Measurements from ENCODE around the gene CKS2.
A peak's percentile ranks its signal among the peaks of the same experiment; 100 is the strongest.
"Not testable (repeated sequence)": the region's sequence is repeated elsewhere in the genome, so short reads cannot be mapped to it uniquely, and the experiment has no call there.

The CKS2 gene

GRCh38 chr9:89311346-89312221, 589 bp downstream of the CKS2 start:
- DNase-seq = peak; percentile 49

GRCh38 chr9:89312222-89312571, 1.2 kb downstream of the CKS2 start:
- no peak for DNase-seq

DNA sequence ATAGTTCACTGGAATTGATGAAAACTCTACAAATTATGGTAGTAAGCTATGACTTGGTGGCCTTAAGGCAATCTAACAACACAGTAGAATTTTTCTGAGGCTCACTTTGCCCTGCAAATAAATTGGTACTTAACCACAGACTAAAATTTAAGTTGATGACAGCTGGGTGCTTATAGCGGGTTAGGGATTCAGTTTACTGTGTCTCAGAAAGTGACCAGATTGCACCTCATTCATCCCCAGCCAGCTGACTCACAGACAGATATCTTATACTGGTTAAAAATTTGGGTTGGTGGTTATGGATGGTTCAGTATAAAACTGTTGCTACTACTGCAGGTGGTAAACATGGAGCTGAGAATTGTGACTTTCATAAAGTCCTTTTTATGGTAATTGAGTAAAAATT, 2.8 kb downstream of the CKS2 start:
- no peak for DNase-seq

DNA sequence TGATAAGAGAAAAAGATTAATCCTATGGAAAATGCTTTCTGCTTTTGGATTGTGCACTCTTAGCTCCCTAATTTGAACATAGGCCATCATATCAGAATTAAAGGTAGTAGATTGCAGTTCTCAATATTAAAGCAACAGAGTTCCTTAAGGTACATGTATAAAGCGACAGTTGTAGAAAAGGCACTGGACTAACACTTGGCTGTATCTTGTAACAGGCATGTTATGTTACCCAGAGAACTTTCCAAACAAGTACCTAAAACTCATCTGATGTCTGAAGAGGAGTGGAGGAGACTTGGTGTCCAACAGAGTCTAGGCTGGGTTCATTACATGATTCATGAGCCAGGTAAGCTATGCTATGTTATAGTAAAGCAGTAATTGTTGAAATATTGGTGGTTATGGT, 4.0 kb downstream of the CKS2 start:
- DNase-seq = no peak

DNA sequence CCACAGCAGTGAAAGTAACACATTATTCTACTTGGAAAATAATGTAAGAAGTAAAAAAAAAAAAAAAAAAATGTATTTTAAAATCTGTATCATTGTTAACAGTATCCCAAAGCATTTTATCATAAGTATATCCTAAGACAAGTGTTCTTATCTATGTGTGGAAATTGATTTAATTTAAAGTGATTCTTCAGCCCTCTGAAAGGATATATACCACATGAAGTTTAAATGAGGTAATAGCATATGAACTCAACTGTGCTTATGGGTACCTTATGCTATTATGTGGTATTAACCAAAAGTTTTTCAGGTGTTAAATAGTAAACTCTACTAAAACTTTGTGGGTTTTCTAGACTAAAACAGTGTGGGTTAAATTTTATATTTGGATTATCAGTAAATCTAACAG, 4.5 kb downstream of the CKS2 start:
- DNase-seq = no peak

- DNase-seq = no peak
These were observed 6.3 kb downstream of the CKS2 start for GRCh38 chr9:89317282-89317681.

DNA sequence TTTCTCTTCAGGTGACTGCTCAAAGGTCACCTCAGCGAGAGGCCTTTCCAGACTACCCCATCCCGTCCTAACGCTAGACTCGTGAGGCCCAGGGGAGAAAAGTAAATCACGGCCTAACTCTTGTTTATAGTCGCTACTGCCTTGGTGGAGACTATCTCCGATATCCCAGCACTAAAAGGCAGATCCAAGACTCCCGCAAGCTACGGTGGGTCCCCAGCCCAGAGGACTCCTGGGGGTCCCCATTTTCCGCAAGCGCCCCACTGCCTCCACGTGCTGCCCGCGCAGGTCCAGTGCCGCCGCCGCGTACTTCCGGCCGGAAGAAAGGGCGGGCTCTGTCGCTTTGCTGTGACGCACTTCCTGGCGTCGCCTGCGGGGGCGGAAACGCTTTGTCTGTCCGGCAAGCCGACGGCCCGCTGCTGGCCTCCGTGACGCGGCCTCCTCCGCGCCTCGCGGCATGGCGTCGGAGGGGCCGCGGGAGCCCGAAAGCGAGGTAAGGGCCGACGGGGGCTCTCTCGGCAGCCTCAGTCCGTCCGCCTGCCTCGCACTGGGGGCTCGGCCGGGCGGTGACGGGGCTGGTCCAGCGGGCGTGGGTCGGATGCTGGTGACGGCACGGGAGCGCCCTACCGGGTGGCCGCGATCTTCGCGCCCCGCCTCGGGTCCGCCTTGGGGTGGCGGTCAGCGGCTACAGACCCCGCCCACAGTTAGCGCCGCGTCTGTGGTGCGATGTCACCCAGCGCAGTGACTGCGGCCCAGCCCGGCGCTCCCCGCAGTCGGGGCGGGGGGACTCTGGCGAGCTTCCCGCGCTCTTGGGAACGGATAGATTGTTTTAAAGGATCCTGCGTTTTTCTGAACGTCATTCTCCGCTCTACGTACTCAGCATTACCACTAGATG, 7.4 kb downstream of the CKS2 start, which contains the start of gene SECISBP2:
Gene SECISBP2 (plus strand): TSS at position 378 of the 892 bp plus-strand sequence. CDS start 77 bp downstream, at position 455.
- DNase-seq = peak; percentile 99

DNA sequence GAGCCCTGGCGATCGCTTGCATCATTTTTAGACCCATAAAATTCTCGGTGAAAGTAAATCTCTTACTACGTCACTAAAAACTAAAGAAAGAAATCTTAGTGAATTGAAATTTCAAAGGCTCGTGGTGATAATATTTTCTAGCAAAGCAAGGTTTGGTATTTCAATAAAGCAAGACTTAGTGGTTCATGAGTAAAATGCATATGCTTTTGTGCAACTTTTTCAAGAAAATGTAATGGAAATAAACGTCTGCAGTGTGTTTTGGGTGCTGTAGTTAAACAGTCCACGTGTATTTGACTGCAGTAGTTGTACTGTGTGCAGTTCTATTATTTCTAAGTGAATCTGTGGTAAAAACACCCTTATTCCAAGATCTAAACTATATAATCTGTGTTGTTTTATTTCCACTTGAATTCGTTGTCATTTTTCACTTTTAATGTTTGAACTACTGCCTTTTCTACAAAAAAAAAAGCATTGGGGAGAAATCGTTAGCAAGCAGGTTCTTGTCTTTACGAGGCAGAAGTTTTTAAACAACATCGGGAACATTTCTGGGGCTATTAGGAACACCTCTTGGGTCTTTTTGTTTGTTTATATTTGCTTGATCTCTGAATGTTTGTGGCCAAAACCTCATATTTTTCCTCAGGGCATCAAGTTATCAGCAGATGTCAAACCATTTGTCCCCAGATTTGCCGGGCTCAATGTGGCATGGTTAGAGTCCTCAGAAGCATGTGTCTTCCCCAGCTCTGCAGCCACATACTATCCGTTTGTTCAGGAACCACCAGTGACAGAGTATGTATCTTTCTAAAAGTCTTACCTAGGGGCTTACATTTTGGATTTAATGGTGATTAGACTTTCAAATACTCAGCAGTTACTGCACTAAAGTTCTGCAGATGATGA, 8.3 kb downstream of the CKS2 start:
- DNase-seq = no peak

- no peak for DNase-seq
These were observed 12.4 kb downstream of the CKS2 start for GRCh38 chr9:89323390-89323789.

DNA sequence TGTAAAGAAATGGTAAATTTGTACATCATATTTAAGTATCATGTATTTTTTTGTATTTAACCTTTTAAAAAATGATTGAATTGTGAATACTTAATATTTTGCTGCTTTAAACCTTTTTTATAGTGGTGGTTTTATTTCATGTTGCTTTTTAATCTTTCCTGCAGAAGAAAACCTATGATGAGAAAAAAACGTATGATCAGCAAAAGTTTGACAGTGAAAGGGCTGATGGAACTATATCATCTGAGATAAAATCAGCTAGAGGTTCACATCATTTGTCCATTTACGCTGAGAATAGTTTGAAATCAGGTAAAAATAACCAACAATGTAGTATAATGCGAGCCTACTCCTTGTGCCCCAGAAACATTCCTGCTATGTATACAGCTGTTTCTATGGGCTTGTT, 14.7 kb downstream of the CKS2 start:
- no peak for DNase-seq

GRCh38 chr9:89328064-89328463, 17.1 kb downstream of the CKS2 start:
- no peak for DNase-seq

DNA sequence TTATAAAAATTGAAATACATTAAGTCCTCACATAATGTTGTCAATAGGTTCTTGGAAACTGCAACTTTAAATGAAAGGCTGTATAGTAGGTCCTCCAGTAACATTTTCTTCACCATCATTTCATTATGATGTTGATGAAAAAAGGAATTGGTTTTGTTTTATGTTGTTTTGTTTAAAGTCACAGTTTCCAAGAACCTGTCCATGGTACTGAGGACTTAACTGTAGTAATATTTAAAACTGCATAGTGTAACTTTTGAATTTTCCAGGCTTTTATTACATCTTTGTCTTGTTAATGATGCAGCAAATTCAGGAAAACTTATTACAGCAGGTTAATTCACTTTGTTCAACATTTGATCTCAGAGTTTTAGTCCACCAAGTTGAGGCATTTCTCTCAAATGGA, 18.9 kb downstream of the CKS2 start:
- DNase-seq = no peak

DNA sequence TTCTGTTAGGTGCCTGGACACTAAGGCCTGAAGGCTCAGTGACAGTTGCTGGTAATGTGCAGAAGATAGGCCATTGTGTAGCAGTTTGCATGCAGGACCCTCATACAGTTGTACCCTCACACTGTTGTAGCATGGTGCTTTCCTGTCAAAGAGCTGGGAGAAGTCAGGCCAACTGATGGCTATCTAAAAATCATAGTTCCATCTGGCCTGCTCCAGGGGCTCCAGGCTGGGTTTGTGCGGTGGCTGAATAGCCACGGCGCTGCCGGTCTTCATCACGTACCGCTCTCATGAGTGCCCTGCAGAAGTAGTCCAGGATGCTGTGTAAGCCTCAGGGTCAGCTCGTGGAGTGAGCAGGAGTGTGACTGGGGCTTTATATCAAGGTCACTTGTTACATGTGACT, 19.5 kb downstream of the CKS2 start:
- no peak for DNase-seq

GRCh38 chr9:89339807-89340206, 28.8 kb downstream of the CKS2 start:
- no peak for DNase-seq

DNA sequence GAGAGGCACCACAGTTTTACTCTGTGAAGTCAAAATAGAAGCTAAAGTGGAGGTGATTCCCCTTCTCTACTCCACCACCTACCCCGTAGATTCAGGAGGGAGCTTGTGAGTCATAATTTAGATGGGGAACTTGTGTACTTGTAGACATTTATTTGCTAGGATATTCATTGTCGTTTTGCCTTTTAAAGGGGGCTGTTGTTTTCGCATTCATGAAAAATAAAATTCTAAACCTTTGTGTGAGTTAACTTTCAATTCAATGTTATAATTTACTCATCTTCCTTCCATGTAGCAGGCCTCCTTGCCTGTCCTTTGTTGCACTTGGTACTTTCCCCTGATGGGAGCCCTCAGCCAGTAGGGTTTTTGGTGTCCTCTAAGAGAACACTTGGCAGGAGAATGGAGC, 29.3 kb downstream of the CKS2 start:
- no peak for DNase-seq

DNA sequence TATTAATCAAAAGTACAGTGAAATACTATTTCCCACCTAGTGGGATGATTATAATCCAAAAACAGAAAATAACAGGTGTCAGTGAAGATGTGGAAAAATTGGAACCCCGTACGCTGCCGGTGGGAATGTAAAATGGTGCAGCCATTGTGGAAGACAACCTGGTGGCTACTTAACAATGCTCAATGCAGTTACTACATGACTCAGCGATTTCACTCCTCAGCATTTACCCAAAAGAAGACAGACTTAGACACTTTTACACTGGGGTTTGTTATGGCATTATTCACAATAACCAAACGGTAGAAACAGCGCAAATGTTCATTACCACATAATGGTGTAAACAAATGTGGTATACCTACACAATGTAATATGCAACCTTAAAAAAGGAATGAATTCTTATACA, 31.2 kb downstream of the CKS2 start:
- DNase-seq = no peak

DNA sequence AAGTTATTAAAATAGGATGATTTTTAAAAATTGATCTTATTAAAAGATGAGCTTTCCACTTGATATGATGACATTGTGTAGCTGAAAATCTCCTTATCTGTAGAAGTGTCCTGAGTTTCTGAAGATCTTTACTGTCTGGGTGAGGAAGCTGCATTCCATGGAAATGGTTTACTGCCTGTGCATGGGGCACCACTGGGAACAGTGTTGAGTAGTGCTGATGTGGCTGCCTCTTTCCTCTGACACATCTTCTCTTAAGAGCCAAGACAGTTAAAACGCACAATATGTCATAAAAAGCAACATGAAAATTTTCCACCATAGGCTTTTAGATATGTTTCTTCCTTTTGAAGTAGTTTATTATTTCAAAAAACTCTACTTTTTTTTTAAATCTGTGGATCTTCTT, 32.0 kb downstream of the CKS2 start:
- DNase-seq = no peak

- DNase-seq = not testable (repeated sequence)
These were observed 32.8 kb downstream of the CKS2 start for GRCh38 chr9:89343812-89344211.

GRCh38 chr9:89345476-89345875, 34.5 kb downstream of the CKS2 start:
- no peak for DNase-seq

GRCh38 chr9:89346696-89347095, 35.7 kb downstream of the CKS2 start:
- DNase-seq = no peak

GRCh38 chr9:89347651-89348050, 36.7 kb downstream of the CKS2 start:
- no peak for DNase-seq

DNA sequence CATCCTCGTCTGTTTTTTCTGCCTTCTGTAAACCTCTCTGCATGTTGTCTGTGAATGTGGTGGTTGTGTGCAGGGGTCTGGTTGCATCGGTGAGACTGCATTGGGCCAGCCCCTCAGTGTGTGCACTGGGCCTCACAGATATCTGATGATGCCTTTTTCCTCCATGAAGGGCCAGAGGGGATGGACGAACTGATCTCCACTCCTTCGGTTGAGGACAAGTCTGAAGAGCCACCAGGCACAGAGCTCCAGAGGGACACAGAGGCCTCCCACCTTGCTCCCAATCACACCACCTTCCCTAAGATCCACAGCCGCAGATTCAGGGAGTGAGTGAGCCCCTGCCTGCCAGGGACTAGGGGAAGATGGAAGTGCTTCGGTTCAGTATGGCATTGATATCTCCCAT, 38.6 kb downstream of the CKS2 start:
- no peak for DNase-seq

- DNase-seq = no peak
These were observed 40.1 kb downstream of the CKS2 start for GRCh38 chr9:89350988-89351557.
